Stimulated activated naive CD4-positive, alpha-beta T cell (primary cell): ENCODE measurements around the gene PAQR9.
A peak's percentile ranks its signal among the peaks of the same experiment; 100 is the strongest.
"Not testable (repeated sequence)": the region's sequence is repeated elsewhere in the genome, so short reads cannot be mapped to it uniquely, and the experiment has no call there.

Experiments used
- DNase-seq, 6 experiments: peaks; one replicate each; lab custom pipeline; 2025; lab: John Stamatoyannopoulos, UW

Gene PAQR9

GRCh38 chr3:142963516-142964448, at the start of gene PAQR9:
Gene PAQR9 (minus strand): TSS chr3:142963674. CDS start chr3:142963336, 338 bp downstream.
- DNase-seq: no peak

- DNase-seq: no peak
Observed at GRCh38 chr3:143011705-143012104, 48.2 kb upstream of the PAQR9 start.

- DNase-seq: no peak
Observed at GRCh38 chr3:143010024-143010423, 46.5 kb upstream of the PAQR9 start.

- no peak for DNase-seq
Observed at GRCh38 chr3:143004823-143005222, 41.3 kb upstream of the PAQR9 start.

GRCh38 chr3:143002727-143003126, 39.3 kb upstream of the PAQR9 start:
- no peak for DNase-seq

GRCh38 chr3:143002083-143002712, 38.7 kb upstream of the PAQR9 start:
- no peak for DNase-seq

GRCh38 chr3:143001369-143002082, 38.1 kb upstream of the PAQR9 start, which contains the start of gene U2SURP:
Gene U2SURP (plus strand): TSS chr3:143001570. CDS start chr3:143001629, 59 bp downstream.
- peak; percentile 81 to 91 (median 86) for DNase-seq

GRCh38 chr3:143001034-143001368, 37.5 kb upstream of the PAQR9 start:
- no peak for DNase-seq

GRCh38 chr3:143000528-143000927, 37.1 kb upstream of the PAQR9 start:
- no peak for DNase-seq

- DNase-seq: no peak
Observed at GRCh38 chr3:142999881-143000280, 36.4 kb upstream of the PAQR9 start.

- DNase-seq: no peak
Observed at GRCh38 chr3:142998439-142998838, 35.0 kb upstream of the PAQR9 start.

GRCh38 chr3:142997330-142997729, 33.9 kb upstream of the PAQR9 start:
- DNase-seq: no peak

GRCh38 chr3:142993958-142994442, 30.5 kb upstream of the PAQR9 start:
- DNase-seq: peak; percentile 20 to 63 (median 46)

- no peak for DNase-seq
Observed at GRCh38 chr3:142992323-142992722, 28.8 kb upstream of the PAQR9 start.

GRCh38 chr3:142990721-142991120, 27.2 kb upstream of the PAQR9 start:
- DNase-seq: no peak

- DNase-seq: not testable (repeated sequence)
Observed at GRCh38 chr3:142988826-142989225, 25.4 kb upstream of the PAQR9 start.

- DNase-seq: not testable (repeated sequence)
Observed at GRCh38 chr3:142988221-142988620, 24.7 kb upstream of the PAQR9 start.

GRCh38 chr3:142987707-142988106, 24.2 kb upstream of the PAQR9 start:
- no peak for DNase-seq

GRCh38 chr3:142987080-142987700, 23.7 kb upstream of the PAQR9 start:
- peak in 3 of 6 experiments; percentile 26 to 61 (median 40) for DNase-seq

GRCh38 chr3:142984255-142984654, 20.8 kb upstream of the PAQR9 start:
- DNase-seq: no peak

GRCh38 chr3:142983318-142983717, 19.8 kb upstream of the PAQR9 start:
- DNase-seq: no peak
